Stomach smooth muscle (tissue), 2 donors: ENCODE results near the gene ITFG2.

ENCODE experiments used
- H3K27ac ChIP-seq: one replicate; pipeline ENCODE4 v1.7.0; 2013; ENCODE audit warnings: mild to moderate bottlenecking, low read length, inconsistent platforms
- H3K27me3 ChIP-seq, 2 donors: one replicate each; pipeline ENCODE4 v1.7.0; 2013; ENCODE audit warnings: low read length in 2 of 2; ENCODE audit not compliant: insufficient read depth in 2 of 2, control insufficient read depth in 1 of 2
- H3K36me3 ChIP-seq, 2 donors: one replicate each; pipeline ENCODE4 v1.7.0; 2013; ENCODE audit warnings: low read length in 2 of 2; ENCODE audit not compliant: control insufficient read depth in 2 of 2, insufficient read depth in 2 of 2
- H3K4me1 ChIP-seq: one replicate; pipeline ENCODE4 v1.7.0; 2013; ENCODE audit warnings: low read length; ENCODE audit not compliant: control insufficient read depth, insufficient read depth
- H3K4me3 ChIP-seq, 2 donors: one replicate each; pipeline ENCODE4 v1.7.0; 2013; ENCODE audit warnings: low read length in 2 of 2
- H3K9ac ChIP-seq, 2 donors: one replicate each; pipeline ENCODE4 v1.7.0; 2013; ENCODE audit warnings: low read length in 2 of 2, mild to moderate bottlenecking in 1 of 2
- H3K9me3 ChIP-seq, 2 donors: one replicate each; pipeline ENCODE4 v1.7.0; 2013; ENCODE audit warnings: low read length in 2 of 2; ENCODE audit not compliant: control insufficient read depth in 2 of 2
- donor health status: healthy.
- donor health status: Pancreatic carcinoma.

Gene ITFG2

DNA sequence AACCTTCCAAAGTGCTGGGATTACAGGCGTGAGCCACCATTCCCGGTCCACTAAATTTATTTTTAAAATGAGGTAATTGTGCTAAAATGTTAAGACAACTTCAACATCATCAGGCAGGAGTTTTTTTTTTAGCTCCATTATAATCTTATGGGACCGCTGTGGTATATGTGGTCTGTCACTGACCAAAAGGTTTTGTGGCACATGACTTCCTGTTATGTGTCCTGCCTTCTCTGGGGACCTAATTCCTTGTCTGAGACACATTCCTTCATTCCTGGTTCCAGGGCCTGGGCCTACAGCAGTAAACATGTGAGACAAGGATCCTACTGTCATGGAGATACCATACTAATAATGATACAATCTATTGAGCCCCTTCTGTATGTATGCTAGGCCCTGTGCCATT is 39.5 kb downstream of the ITFG2 start:
- Histone ChIP-seq H3K4me1 (peaks cover 4% of the 10 kb centered on the region), H3K9ac (no peak overlapping the region), H3K4me3 (no peak overlapping the region)

GRCh38 chr12:2853626-2854025 is 41.2 kb downstream of the ITFG2 start:
- no peaks in the 10 kb centered on the region for H3K9me3 ChIP-seq
- no peak overlapping the region for H3K27ac ChIP-seq
- peak overlapping the region in 1 of 2 donors; percentile 49 for H3K4me3 ChIP-seq
- H3K36me3 ChIP-seq = no peaks in the 10 kb centered on the region
- H3K9ac ChIP-seq = no peak overlapping the region
- peaks cover 4% of the 10 kb centered on the region for H3K4me1 ChIP-seq
- no peaks in the 10 kb centered on the region for H3K27me3 ChIP-seq

More for the DNA sequence above, 39.5 kb downstream of the ITFG2 start:
- no peaks in the 10 kb centered on the region for H3K36me3 ChIP-seq
- no peaks in the 10 kb centered on the region for H3K9me3 ChIP-seq
- H3K27me3 ChIP-seq = no peaks in the 10 kb centered on the region
- H3K27ac ChIP-seq = no peak overlapping the region

- Histone ChIP-seq H3K36me3 (peaks cover 0 to 2% of the 10 kb centered on the region in 2 donors), H3K27ac (no peak overlapping the region), H3K9me3 (no peaks in the 10 kb centered on the region), H3K9ac (no peak overlapping the region), H3K4me3 (no peak overlapping the region), H3K27me3 (no peaks in the 10 kb centered on the region), H3K4me1 (peaks cover 4% of the 10 kb centered on the region)
These were observed 42.4 kb downstream of the ITFG2 start for GRCh38 chr12:2854669-2855453.

- Histone ChIP-seq H3K9me3 (no peaks in the 10 kb centered on the region), H3K4me1 (peaks cover 4% of the 10 kb centered on the region), H3K4me3 (no peak overlapping the region), H3K36me3 (peaks cover 0 to 2% of the 10 kb centered on the region in 2 donors), H3K9ac (no peak overlapping the region), H3K27ac (no peak overlapping the region), H3K27me3 (no peaks in the 10 kb centered on the region)
These were observed 43.1 kb downstream of the ITFG2 start for GRCh38 chr12:2855546-2855945.

DNA sequence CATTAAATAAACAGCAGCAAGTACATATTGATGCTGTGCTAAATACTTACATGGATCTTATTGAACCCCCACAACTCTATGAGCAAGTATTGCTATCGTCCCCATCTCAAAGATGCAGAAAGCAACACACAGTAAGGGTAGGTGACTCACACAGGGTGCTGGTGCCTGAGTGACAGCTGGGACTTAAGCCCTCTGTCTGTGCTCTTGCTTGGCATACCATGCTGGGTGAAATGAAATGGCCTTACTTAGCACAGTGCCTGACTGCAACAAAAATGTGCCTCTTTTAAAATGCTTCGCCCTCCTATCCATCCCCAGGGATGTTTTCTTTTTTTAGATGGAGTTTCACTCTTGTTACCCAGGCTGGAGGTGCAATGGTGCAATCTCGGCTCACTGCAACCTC is 43.6 kb downstream of the ITFG2 start:
- H3K36me3 ChIP-seq = peaks cover 0 to 2% of the 10 kb centered on the region in 2 donors
- no peak overlapping the region for H3K27ac ChIP-seq
- no peak overlapping the region for H3K9ac ChIP-seq
- no peaks in the 10 kb centered on the region for H3K27me3 ChIP-seq
- H3K4me1 ChIP-seq = peaks cover 4% of the 10 kb centered on the region
- H3K4me3 ChIP-seq = no peak overlapping the region
- H3K9me3 ChIP-seq = no peaks in the 10 kb centered on the region

- Histone ChIP-seq H3K27ac (no peak within 1 kb of the TSS), H3K9me3 (no peaks in the 10 kb centered on the region), H3K4me1 (peaks cover 4% of the 10 kb centered on the region), H3K9ac (no peak within 1 kb of the TSS), H3K36me3 (peaks cover 0 to 2% of the 10 kb centered on the region in 2 donors), H3K27me3 (no peaks in the 10 kb centered on the region), H3K4me3 (no peak within 1 kb of the TSS)
These were observed 44.6 kb downstream of the ITFG2 start, which contains the start of gene TEX52 for GRCh38 chr12:2857021-2857431. Gene TEX52 (minus strand): TSS chr12:2857039. CDS start chr12:2857026, 13 bp downstream.

DNA sequence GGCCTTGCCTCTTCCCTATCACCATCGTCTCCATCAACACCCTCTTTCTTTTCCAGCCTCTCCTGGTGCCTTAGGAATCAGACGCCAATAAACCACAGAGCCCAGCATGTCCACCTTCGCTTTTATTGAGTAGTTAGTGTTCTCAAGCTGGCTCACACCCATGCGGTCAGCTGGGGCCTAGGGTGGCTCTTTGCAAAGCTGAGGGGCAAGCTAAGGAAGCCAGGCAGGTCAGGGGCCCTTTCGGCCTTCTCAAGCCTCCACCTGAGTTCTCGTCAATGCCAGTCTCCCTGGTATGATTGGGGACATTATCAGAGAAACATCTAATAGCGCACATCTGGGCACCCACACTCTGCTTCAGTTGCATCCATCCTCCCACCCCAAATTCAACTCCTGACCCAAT is 45.1 kb downstream of the ITFG2 start:
- H3K4me1 ChIP-seq = peaks cover 4% of the 10 kb centered on the region
- H3K36me3 ChIP-seq = peaks cover 0 to 2% of the 10 kb centered on the region in 2 donors
- H3K27me3 ChIP-seq = no peaks in the 10 kb centered on the region
- no peaks in the 10 kb centered on the region for H3K9me3 ChIP-seq
- H3K9ac ChIP-seq = no peak overlapping the region
- H3K27ac ChIP-seq = no peak overlapping the region
- no peak overlapping the region for H3K4me3 ChIP-seq

- Histone ChIP-seq H3K27ac (no peak overlapping the region), H3K9me3 (no peaks in the 10 kb centered on the region), H3K4me1 (peaks cover 4% of the 10 kb centered on the region), H3K27me3 (no peaks in the 10 kb centered on the region), H3K9ac (no peak overlapping the region), H3K4me3 (no peak overlapping the region), H3K36me3 (peaks cover 0 to 2% of the 10 kb centered on the region in 2 donors)
These were observed 45.9 kb downstream of the ITFG2 start for GRCh38 chr12:2858334-2858733.

DNA sequence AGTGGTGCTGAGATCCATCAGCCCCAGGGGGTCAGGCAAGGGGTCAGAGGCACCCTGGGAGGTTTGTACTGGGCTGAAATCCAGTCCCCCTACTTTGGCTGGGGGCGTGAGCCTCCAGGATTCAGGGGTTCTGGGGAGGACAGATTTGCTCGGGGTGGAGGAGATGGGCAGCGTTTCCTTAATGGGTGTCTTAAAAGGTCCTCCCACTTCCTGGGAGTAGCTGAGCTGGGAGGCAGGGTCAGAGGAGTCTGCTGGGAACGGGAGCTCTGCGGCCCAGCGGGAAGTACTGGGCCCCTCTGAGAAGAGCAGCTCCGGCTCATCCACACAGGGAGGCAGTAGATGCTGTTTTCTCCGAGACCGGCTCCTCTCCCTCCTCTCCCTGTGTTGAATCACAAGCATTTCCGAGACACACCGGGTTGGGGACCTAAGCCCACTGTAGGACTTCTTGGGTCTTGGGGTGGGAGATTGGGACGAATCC is 46.5 kb downstream of the ITFG2 start:
- no peak overlapping the region for H3K4me3 ChIP-seq
- H3K9me3 ChIP-seq = no peaks in the 10 kb centered on the region
- peaks cover 0 to 2% of the 10 kb centered on the region in 2 donors for H3K36me3 ChIP-seq
- no peak overlapping the region for H3K27ac ChIP-seq
- no peaks in the 10 kb centered on the region for H3K4me1 ChIP-seq
- H3K27me3 ChIP-seq = no peaks in the 10 kb centered on the region
- H3K9ac ChIP-seq = no peak overlapping the region

DNA sequence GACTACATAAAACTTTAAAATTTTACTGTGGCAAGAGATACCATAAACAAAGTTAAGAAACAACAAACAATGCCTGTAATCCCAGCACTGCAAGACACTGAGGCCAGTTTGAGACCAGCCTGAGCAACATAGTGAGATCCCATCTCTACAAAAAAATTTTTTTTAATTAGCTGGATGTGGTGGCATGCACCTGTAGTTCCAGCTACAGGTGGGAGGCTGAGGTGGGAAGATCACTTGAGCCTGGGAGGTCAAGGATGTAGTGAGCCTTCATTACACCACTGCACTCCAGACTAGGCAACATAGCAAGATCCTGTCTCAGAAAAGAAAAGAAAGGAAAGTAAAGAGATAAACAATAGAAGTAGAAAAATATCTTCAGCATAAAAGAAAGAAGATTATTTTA is 47.7 kb downstream of the ITFG2 start:
- Histone ChIP-seq H3K9me3 (no peaks in the 10 kb centered on the region), H3K4me3 (no peak overlapping the region), H3K36me3 (peaks cover 0 to 2% of the 10 kb centered on the region in 2 donors), H3K9ac (no peak overlapping the region), H3K27ac (no peak overlapping the region), H3K27me3 (no peaks in the 10 kb centered on the region), H3K4me1 (no peaks in the 10 kb centered on the region)

DNA sequence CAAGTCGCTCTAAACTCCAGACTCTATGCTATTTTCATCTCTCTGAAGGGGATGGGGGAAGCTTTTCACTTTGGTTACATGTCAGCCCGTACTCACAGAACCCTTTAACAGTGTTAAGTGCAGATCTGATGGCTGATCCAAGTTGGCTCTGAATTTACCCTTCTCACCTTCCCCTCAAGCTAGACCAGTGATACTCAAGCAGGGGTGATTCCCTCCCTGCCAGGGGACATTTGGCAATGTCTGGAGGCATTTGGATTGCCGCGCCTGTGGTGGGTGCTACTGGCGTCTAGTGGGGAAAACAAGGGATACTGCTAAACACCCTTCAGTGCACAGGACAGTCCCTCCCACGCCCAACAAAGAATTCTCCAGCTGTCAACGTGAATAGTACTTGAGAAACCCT is 50.4 kb downstream of the ITFG2 start:
- H3K27me3 ChIP-seq = no peaks in the 10 kb centered on the region
- H3K4me1 ChIP-seq = no peaks in the 10 kb centered on the region
- H3K9ac ChIP-seq = no peak overlapping the region
- no peak overlapping the region for H3K4me3 ChIP-seq
- peaks cover 0 to 2% of the 10 kb centered on the region in 2 donors for H3K36me3 ChIP-seq
- H3K9me3 ChIP-seq = no peaks in the 10 kb centered on the region
- H3K27ac ChIP-seq = no peak overlapping the region
